Peyer's patch (tissue), 4 donors: ENCODE data around the gene PRR5L.

Experiments
- POLR2A ChIP-seq, 2 donors: fragments of 450-650 bp; IDR thresholded peaks; one replicate each; pipeline ENCODE4 v1.5.1; 2017; ENCODE audit warnings: antibody characterized with exemption in 2 of 2, mild to moderate bottlenecking in 2 of 2, moderate library complexity in 2 of 2
- TF ChIP-seq, protein P1 (sequence below), 6 experiments: fragments of 450-650 bp in 4 of 6; fragments of 200-600 bp in 2 of 6; sonication (generic) in 1 of 6; IDR thresholded peaks; one replicate each; pipeline ENCODE4 v1.5.1; 2017 to 2019; ENCODE audit warnings: antibody characterized with exemption in 6 of 6, mild to moderate bottlenecking in 3 of 6, moderate library complexity in 1 of 6

DNA sequence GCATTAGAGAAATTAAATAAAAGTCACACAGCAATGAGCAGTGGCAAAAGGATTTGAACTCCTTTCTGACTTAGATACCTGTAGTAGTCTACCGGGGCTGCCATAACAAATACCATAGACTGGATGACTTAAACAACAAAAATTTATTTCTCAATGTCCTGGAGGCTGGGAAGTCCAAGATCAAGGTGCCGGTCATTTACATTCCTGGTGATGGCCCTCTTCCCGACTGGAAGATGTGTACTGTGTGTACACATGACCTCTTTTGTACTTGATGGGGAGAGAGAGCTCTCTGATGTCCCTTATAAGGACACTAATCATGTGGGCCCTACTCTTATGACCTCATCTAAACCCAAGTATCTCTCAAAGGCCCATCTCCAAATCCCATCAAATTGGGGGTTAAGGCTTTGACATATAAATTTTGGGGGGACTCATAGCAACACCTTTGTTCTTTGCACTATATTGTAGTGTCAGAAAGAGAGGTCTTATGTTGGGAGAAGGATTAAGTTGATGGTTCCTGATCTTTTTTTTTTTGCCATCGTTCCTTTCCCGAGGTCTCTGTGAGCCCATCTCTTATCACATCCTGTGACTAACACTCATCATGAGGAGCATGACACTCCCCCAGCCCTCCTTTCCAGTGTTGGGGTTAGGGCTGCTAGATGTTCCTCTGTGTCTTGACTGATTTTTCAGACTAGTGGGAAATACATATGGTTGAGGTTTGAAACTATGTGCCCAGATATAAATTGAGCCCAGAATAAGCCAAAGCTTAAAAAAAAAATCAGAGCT lies 109.7 kb downstream of the PRR5L start:
- TF ChIP-seq, protein P1, sequence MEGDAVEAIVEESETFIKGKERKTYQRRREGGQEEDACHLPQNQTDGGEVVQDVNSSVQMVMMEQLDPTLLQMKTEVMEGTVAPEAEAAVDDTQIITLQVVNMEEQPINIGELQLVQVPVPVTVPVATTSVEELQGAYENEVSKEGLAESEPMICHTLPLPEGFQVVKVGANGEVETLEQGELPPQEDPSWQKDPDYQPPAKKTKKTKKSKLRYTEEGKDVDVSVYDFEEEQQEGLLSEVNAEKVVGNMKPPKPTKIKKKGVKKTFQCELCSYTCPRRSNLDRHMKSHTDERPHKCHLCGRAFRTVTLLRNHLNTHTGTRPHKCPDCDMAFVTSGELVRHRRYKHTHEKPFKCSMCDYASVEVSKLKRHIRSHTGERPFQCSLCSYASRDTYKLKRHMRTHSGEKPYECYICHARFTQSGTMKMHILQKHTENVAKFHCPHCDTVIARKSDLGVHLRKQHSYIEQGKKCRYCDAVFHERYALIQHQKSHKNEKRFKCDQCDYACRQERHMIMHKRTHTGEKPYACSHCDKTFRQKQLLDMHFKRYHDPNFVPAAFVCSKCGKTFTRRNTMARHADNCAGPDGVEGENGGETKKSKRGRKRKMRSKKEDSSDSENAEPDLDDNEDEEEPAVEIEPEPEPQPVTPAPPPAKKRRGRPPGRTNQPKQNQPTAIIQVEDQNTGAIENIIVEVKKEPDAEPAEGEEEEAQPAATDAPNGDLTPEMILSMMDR (IDR thresholded peaks at IDR 0.05) = no peak
- TF ChIP-seq POLR2A (IDR thresholded peaks at IDR 0.05) = no peak
